ENCODE data around the gene DISC1.

DNA sequence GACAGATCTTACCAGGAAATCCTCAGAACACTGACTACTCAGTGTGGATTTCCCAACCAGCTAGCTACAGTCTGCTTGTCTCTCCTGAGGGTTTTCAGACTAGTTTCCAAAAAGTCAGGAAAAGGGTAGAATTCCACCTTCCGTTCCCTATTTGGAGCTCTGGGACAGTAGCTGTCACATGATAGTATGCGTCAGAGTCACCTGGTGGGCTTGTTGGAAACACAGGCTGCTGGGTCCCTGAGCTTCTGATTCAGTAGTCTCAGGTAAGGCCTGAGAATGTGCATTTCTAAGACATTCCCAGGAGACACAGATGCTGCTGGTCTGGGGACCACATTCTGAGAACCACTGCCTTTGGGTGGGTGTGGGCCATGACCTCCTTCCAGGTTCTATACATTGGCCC lies 272.5 kb downstream of the DISC1 start:
- TF ChIP-seq, protein P1, sequence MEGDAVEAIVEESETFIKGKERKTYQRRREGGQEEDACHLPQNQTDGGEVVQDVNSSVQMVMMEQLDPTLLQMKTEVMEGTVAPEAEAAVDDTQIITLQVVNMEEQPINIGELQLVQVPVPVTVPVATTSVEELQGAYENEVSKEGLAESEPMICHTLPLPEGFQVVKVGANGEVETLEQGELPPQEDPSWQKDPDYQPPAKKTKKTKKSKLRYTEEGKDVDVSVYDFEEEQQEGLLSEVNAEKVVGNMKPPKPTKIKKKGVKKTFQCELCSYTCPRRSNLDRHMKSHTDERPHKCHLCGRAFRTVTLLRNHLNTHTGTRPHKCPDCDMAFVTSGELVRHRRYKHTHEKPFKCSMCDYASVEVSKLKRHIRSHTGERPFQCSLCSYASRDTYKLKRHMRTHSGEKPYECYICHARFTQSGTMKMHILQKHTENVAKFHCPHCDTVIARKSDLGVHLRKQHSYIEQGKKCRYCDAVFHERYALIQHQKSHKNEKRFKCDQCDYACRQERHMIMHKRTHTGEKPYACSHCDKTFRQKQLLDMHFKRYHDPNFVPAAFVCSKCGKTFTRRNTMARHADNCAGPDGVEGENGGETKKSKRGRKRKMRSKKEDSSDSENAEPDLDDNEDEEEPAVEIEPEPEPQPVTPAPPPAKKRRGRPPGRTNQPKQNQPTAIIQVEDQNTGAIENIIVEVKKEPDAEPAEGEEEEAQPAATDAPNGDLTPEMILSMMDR (conservative IDR thresholded peaks at IDR 0.05 in 1 of 2, IDR thresholded peaks at IDR 0.05 in 1 of 2; ENCODE audit: extremely low read depth in 1 of 2, insufficient read depth in 1 of 2, low read depth in 1 of 2, low read length in 2 of 2), result no peak
- TF ChIP-seq EZH2 (IDR thresholded peaks at IDR 0.05; ENCODE audit: borderline replicate concordance, low read length), result no peak
